Keratinocyte (primary cell): ENCODE results near the gene ITGB4.

Source experiments
- EZH2 ChIP-seq: IDR thresholded peaks from one replicate; pipeline ENCODE4 v1.6.1; 2012; ENCODE audit warnings: inconsistent platforms, mild to moderate bottlenecking, low read length, moderate library complexity
- TF ChIP-seq, protein P1 (sequence below), 3 experiments: IDR thresholded peaks in 1 of 3; conservative IDR thresholded peaks in 1 of 3; optimal IDR thresholded peaks in 1 of 3; 2 replicates in 2 of 3; 3 replicates in 1 of 3; pipeline versions ENCODE3 to v1.5.1; 2011; ENCODE audit warnings: low read length in 3 of 3, mild to moderate bottlenecking in 3 of 3, moderate library complexity in 2 of 3, control low read depth in 1 of 3, inconsistent platforms in 1 of 3; ENCODE audit not compliant: insufficient read depth in 2 of 3; ENCODE audit errors: extremely low read depth in 1 of 3

DNA sequence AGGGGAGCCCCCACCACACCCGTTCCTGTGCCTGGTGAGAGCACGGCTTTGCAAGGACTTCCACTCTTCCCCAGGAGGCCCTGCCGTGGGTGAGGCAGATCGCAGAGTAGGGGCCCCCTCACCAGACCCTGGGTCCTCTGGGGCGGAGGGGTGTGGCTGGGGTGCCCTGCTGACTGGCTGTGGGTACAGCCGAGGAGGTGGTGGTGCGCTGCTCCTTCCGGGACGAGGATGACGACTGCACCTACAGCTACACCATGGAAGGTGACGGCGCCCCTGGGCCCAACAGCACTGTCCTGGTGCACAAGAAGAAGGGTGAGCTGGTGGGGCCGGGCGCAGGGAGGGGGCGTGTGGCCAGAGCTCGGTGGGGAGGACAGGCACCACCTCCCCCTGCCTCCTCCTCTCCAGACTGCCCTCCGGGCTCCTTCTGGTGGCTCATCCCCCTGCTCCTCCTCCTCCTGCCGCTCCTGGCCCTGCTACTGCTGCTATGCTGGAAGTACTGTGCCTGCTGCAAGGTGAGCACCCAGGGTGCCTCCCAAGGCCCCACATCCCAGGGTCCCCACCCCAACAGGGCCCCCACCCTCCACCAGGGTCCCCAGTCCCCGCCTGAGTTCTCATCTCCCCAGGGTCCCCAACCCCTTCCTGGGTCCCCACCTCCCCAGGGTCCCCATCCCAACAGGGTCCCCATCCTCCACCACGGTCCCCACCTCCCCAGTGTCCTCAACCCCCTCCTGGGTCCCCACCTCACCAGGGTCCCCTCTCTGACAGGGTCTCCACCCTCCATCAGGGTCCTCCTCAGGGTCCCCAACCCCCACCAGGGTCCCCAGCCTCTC, 16.1 kb downstream of the ITGB4 start:
- TF ChIP-seq, protein P1, sequence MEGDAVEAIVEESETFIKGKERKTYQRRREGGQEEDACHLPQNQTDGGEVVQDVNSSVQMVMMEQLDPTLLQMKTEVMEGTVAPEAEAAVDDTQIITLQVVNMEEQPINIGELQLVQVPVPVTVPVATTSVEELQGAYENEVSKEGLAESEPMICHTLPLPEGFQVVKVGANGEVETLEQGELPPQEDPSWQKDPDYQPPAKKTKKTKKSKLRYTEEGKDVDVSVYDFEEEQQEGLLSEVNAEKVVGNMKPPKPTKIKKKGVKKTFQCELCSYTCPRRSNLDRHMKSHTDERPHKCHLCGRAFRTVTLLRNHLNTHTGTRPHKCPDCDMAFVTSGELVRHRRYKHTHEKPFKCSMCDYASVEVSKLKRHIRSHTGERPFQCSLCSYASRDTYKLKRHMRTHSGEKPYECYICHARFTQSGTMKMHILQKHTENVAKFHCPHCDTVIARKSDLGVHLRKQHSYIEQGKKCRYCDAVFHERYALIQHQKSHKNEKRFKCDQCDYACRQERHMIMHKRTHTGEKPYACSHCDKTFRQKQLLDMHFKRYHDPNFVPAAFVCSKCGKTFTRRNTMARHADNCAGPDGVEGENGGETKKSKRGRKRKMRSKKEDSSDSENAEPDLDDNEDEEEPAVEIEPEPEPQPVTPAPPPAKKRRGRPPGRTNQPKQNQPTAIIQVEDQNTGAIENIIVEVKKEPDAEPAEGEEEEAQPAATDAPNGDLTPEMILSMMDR (optimal IDR thresholded peaks at IDR 0.05 in 1 of 3, IDR thresholded peaks at IDR 0.05 in 1 of 3, conservative IDR thresholded peaks at IDR 0.05 in 1 of 3; ENCODE audit: extremely low read depth in 1 of 3, insufficient read depth in 2 of 3, low read length in 3 of 3) = no peak
- no peak for TF ChIP-seq EZH2
